Activated naive CD4-positive, alpha-beta T cell treated with anti-CD3 and anti-CD28 coated beads, Interleukin-2, amount 50 U/mL, for 24 hours (primary cell): ENCODE results near the gene GSC2.
A peak's percentile ranks its signal among the peaks of the same experiment; 100 is the strongest.

ENCODE experiments used
- H3K27ac Mint-ChIP-seq: one replicate; pipeline ENCODE4 v1.8.0; 2021; ENCODE audit warnings: mild to moderate bottlenecking, mixed read lengths
- H3K27me3 Mint-ChIP-seq: one replicate; pipeline ENCODE4 v1.8.0; 2021; ENCODE audit warnings: mixed read lengths
- H3K36me3 Mint-ChIP-seq: one replicate; pipeline ENCODE4 v1.8.0; 2021; ENCODE audit warnings: mixed read lengths
- H3K4me1 Mint-ChIP-seq: one replicate; pipeline ENCODE4 v1.8.0; 2021; ENCODE audit warnings: mixed read lengths
- H3K4me3 Mint-ChIP-seq: one replicate; pipeline ENCODE4 v1.8.0; 2021; ENCODE audit warnings: mild to moderate bottlenecking, mixed read lengths
- H3K9me3 Mint-ChIP-seq: one replicate; pipeline ENCODE4 v1.8.0; 2021; ENCODE audit warnings: mixed read lengths

The GSC2 gene

DNA sequence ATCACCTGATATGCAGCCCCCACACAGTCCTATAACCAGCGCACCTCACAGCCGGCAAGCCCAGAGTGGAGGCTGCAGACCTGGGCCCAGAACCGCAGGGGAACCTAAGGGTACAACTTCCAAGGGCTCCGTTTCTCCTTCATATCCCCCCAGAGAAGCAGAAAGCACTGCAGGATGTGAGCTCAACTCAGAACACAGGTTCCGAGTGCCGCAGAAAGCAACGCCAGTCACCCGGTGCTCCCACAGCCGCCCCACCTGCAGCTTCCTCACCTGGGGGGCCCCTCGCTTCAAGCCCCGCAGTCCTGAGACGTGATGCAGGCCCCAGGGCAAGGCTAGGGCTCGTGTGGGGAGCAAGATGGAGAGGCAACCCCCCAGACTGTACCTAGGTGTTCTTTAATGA is 16.5 kb downstream of the GSC2 start:
- H3K27me3 Mint-ChIP-seq, result no peaks in the 10 kb centered on the region
- H3K4me3 Mint-ChIP-seq, result no peak overlapping the region
- no peaks in the 10 kb centered on the region for H3K9me3 Mint-ChIP-seq
- no peak overlapping the region for H3K27ac Mint-ChIP-seq
- H3K4me1 Mint-ChIP-seq, result no peaks in the 10 kb centered on the region
- H3K36me3 Mint-ChIP-seq, result peaks cover 2% of the 10 kb centered on the region

DNA sequence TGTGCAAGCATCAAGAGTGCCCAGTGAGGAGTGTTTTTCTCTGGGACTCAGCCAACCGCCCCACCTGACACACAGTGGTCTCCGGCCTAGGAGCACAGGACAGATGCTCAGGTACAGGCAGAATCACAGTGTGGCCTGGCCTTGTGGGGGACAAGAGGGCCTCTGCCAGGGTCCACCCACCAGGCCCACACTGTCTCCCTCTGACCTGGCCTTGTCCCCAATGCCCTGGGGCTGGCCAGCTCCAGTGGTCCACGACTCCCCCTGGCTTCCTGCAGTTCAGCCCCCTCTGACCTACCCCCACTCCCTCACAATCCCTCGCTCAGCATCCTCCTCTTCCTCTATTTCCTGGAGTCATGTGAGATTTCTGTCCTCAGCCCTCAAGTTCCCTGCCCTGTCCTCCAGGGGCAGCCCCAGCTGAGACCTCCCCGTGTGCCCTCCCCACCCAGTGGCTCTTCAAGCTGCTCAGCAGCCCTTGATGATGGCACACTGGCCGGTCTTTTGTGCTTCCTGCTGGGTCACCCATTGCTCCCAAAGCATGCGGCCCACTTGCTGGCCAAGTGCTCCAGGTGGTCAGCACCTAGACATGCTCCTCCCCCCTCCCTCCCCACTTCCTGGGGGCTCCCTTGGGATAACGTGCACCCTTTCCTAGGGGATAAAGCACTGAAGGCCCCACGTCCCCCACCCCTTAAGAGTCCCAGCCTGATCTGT is 17.2 kb downstream of the GSC2 start:
- Mint-ChIP-seq H3K27me3 (no peaks in the 10 kb centered on the region), H3K27ac (no peak overlapping the region), H3K9me3 (no peaks in the 10 kb centered on the region), H3K4me3 (no peak overlapping the region), H3K4me1 (no peaks in the 10 kb centered on the region), H3K36me3 (peaks cover 2% of the 10 kb centered on the region)

DNA sequence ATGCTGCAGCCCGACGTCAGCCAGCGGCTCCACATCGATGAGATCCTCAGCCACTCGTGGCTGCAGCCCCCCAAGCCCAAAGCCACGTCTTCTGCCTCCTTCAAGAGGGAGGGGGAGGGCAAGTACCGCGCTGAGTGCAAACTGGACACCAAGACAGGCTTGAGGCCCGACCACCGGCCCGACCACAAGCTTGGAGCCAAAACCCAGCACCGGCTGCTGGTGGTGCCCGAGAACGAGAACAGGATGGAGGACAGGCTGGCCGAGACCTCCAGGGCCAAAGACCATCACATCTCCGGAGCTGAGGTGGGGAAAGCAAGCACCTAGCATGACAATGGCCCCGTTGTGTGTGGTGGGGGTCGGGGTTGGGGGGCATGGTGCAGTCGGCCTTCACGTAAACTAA is 17.9 kb downstream of the GSC2 start:
- Mint-ChIP-seq H3K27ac (no peak overlapping the region), H3K36me3 (peaks cover 2% of the 10 kb centered on the region), H3K9me3 (no peaks in the 10 kb centered on the region), H3K27me3 (no peaks in the 10 kb centered on the region), H3K4me1 (no peaks in the 10 kb centered on the region), H3K4me3 (no peak overlapping the region)

DNA sequence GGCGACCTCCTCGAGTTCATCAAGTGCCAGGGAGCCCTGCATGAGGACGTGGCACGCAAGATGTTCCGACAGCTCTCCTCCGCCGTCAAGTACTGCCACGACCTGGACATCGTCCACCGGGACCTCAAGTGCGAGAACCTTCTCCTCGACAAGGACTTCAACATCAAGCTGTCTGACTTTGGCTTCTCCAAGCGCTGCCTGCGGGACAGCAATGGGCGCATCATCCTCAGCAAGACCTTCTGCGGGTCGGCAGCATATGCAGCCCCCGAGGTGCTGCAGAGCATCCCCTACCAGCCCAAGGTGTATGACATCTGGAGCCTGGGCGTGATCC is 18.4 kb downstream of the GSC2 start:
- H3K4me3 Mint-ChIP-seq, result no peak overlapping the region
- H3K4me1 Mint-ChIP-seq, result no peaks in the 10 kb centered on the region
- no peaks in the 10 kb centered on the region for H3K9me3 Mint-ChIP-seq
- no peaks in the 10 kb centered on the region for H3K27me3 Mint-ChIP-seq
- peaks cover 2% of the 10 kb centered on the region for H3K36me3 Mint-ChIP-seq
- no peak overlapping the region for H3K27ac Mint-ChIP-seq

DNA sequence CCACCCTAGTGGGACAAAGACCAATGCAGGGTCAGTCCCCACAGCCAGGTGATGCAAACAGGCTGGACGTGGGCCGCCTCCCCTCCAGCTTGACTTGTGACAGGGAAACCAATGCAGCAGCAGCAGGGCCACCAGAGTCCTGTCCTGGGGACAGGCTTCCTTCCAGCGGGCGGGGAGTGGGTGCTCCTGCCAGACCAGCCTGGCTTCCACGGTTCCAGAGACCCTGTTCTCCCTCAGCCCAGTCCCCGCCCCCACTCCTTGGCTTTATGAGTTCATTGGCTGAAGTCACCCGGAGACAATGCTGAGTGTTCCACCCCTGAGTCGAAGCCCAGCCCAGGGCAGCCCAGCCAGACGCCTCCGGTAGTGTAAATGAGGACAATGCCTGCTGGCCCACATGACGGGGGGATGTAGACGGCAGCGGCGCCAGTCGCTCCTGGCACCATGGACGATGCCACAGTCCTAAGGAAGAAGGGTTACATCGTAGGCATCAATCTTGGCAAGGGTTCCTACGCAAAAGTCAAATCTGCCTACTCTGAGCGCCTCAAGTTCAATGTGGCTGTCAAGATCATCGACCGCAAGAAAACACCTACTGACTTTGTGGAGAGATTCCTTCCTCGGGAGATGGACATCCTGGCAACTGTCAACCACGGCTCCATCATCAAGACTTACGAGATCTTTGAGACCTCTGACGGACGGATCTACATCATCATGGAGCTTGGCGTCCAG is 19.0 kb downstream of the GSC2 start, which contains the start of gene TSSK2:
Gene TSSK2, plus strand, starts transcription at position 350 of the 726 bp plus-strand sequence. Its CDS starts 92 bp downstream, at position 442.
- Mint-ChIP-seq H3K27ac (no peak within 1 kb of the TSS), H3K27me3 (no peaks in the 10 kb centered on the region), H3K36me3 (no peaks in the 10 kb centered on the region), H3K4me1 (no peaks in the 10 kb centered on the region), H3K9me3 (no peaks in the 10 kb centered on the region), H3K4me3 (no peak within 1 kb of the TSS)

DNA sequence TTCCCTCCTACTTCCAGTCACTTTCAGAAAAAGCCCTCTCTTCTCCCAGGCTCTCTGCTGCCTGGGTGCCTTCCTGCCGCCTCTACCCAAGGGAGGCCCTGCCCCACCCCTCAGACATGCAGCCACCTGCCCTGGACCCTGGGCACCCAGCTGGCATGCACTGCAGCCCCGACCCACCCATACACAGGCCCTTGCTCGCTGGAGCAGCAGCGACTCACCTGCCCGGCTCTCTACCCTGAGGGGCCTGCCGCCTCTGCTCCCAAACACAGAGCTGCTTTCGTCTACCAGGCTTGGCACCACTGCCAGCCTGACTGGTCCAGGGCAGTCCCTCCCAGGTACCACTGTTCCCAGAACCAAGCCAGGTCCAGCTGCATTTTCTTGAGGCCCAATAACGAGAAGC is 20.2 kb downstream of the GSC2 start:
- no peaks in the 10 kb centered on the region for H3K4me1 Mint-ChIP-seq
- no peaks in the 10 kb centered on the region for H3K27me3 Mint-ChIP-seq
- H3K9me3 Mint-ChIP-seq, result no peaks in the 10 kb centered on the region
- no peak overlapping the region for H3K4me3 Mint-ChIP-seq
- H3K36me3 Mint-ChIP-seq, result no peaks in the 10 kb centered on the region
- peak overlapping the region; percentile 65 for H3K27ac Mint-ChIP-seq

DNA sequence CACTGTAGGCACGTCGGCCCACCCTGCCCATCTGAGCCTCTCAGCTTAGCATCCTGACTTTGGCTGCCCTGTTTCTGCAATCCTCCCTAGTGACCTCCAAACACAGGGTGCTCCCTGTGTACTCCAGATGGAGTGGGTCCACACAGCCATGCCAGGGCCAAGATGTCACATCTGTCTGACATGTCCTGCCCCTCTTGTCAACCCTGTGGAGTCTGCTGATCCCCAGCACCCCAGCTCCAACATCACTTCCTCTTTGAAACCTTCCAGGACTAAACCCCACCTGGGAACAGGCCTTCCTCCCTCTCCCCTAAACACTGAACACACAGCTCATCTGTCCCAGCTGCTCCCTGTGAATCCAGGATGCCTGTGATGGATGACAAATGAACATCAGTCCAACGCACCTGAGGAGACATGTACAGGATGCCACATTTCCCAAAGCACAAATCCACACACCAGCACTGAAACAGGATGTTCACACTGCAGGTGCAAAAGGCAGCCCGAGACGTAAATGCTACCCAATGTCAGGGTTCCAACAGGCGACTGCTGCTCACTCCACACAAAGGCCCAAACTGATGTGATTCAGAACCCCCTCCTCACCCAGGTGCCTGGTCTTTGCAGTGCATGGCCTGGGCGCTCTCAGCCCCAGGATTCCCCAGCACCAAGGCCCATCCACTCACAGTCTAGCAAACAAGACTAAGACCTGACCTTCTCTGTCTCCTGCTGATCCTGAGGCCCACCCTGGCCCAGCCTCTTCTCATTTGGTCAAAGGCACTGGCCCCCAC is 21.0 kb downstream of the GSC2 start:
- Mint-ChIP-seq H3K27me3 (no peaks in the 10 kb centered on the region), H3K4me1 (no peaks in the 10 kb centered on the region), H3K36me3 (no peaks in the 10 kb centered on the region), H3K27ac (no peak overlapping the region), H3K4me3 (no peak overlapping the region), H3K9me3 (no peaks in the 10 kb centered on the region)

DNA sequence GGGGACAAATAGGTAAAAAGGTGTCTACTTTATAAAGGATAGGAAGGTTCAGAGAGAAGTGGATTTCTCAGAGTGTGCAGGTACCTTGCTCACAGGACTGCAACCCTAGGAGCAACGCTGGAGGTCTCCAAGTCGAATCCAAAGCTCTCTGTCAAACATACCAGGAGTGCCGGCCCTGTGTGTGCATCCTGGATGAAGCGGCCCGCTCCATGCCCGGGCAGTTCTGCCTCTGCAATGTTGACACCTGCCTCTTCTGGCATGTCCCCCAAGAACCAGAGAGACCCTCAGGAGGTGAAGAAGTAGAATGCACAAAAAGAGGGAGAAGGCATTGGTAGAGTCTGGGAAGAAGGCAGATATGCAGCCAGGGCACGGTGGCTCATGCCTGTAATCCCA is 22.1 kb downstream of the GSC2 start:
- H3K27me3 Mint-ChIP-seq, result no peaks in the 10 kb centered on the region
- H3K4me1 Mint-ChIP-seq, result peaks cover 3% of the 10 kb centered on the region
- no peak overlapping the region for H3K27ac Mint-ChIP-seq
- no peak overlapping the region for H3K4me3 Mint-ChIP-seq
- H3K36me3 Mint-ChIP-seq, result no peaks in the 10 kb centered on the region
- no peaks in the 10 kb centered on the region for H3K9me3 Mint-ChIP-seq

DNA sequence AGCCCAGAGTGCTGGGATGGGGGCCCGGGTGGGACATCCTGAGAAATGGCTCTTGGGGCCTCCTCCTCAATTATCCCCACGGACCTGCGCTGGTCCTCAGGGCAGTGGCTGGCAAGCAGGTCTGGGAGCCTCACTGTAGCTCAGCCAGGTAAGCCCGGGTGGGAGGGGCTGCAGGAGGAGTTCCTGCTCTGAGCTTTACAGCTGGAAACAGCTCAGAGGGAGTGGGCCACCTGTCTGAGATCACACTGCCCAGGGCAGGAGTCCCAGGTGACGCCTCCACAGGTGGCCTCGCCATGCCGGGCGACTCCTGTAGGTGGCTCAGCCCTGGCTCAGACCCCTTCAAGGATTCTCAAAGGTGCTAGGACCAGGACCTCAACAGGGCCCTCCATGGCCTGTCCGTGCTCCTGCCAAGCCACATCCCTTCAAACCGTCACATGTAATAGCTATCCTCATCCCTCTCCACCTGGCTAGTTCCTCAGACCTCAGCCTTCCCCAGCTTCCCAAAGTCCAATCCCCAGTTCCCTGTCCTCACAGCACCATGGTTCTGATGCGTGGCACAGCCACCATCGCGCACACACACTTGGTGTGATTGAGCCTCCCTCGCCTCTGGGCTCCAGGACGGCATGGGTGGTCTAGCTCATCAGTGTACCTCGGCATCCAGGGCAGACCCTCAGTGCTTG is 22.6 kb downstream of the GSC2 start:
- no peaks in the 10 kb centered on the region for H3K27me3 Mint-ChIP-seq
- no peaks in the 10 kb centered on the region for H3K36me3 Mint-ChIP-seq
- peaks cover 8% of the 10 kb centered on the region for H3K4me1 Mint-ChIP-seq
- no peak overlapping the region for H3K27ac Mint-ChIP-seq
- H3K4me3 Mint-ChIP-seq, result no peak overlapping the region
- no peaks in the 10 kb centered on the region for H3K9me3 Mint-ChIP-seq

DNA sequence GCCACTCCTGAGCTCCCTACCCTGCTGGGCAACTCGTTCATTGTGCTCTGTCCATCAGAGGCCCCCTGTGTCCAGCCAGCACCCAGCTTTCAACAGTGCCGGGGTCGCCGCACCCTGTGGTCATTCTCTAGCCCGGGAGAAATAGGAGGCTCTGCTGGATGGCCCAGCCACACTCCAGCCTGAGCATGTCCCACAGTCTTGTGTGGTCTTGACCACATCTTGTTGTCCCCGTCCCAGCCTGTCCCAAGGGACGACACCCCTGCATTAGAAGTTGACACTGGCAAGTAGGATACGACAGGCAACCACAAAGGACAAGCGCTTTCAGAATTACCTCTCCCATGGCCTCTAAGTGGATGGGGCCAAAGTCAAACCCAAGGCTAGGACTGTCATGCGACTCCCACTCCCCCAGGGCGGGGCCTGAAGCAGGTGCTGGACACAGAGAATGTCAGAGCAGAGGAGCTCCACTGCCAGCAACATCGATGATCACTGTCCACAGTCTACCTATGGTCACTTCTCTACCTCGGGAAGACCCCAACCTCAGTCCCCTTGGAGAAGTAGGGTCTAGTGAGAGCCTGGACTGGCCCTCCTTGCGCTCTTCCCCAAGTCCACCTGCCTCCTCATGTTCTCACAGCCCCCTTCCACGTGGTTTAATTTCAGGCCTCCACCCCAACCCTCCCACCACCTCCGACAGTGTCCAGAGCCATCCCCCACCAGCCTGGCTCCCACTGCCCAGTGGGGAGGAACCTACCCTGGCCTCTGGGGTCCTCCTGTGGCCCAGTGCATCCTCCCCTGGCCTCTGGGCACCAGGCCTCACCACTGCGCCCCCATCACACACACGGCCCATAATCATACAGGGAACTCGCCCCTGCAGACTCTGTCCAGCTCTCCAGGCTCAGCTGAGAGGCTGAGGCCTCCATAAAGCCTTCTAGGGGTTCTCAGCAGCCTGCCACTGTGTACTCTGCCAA is 23.5 kb downstream of the GSC2 start:
- Mint-ChIP-seq H3K27me3 (no peaks in the 10 kb centered on the region), H3K9me3 (no peaks in the 10 kb centered on the region), H3K4me1 (peaks cover 9% of the 10 kb centered on the region), H3K27ac (no peak overlapping the region), H3K4me3 (no peak overlapping the region), H3K36me3 (no peaks in the 10 kb centered on the region)

DNA sequence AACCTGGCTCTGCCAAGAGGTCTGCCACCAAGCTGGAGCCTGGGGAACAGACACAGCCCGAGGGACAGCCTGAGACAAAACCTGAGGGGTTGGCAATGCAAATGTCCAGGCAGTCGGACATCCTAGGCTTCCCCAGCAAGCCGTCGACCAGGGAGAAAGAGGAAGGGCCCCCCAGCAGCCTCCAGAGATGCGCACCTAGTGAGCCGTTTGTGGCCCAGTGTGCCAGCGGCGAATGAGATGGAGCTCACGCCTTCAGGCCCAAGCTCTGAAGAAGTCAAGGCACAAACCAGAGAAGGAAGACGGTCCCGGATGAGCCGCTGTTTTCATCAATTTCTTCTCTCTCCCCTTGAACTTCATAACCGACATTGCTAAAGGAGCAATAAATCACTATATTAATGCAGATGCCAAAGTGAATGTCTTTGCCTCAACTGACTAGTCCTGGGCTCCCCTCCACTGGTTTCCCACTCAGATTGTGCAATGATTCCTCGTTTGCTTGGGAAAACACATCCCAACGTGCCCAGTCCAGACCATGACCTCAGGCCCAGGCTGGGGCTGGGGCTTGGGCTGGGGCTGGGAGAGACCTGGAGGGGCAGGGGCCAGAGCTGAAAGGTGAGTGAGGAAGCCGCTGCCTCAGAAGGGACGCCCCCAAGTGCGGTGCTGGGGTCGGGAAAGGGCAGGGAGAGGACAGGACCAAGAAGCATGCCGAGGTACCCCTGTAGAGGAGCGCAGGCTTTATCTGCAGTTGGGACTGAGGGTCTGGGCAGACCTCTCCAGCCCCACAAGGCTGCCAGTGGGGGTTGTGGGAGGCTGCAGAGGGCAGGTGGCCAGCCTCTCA is 24.4 kb downstream of the GSC2 start:
- Mint-ChIP-seq H3K4me1 (peaks cover 17% of the 10 kb centered on the region), H3K27ac (no peak overlapping the region), H3K27me3 (no peaks in the 10 kb centered on the region), H3K9me3 (no peaks in the 10 kb centered on the region), H3K4me3 (no peak overlapping the region), H3K36me3 (no peaks in the 10 kb centered on the region)

DNA sequence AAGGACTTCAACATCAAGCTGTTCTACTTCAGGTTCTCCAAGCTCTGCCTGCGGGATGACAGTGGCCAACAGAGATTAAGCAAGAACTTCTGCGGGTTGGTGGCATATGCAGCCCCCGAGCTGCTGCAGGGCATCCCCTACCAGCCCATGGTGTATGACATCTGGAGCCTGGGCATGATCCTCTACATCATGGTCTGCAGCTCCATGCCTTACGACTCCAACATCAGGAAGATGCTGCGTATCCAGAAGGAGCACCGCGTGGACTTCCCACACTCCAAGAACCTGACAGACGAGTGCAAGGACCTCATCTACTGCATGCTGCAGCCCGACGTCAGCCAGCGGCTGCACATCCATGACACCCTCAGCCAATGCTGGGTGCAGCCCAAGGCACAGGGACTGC is 25.1 kb downstream of the GSC2 start:
- Mint-ChIP-seq H3K9me3 (no peaks in the 10 kb centered on the region), H3K36me3 (no peaks in the 10 kb centered on the region), H3K27ac (no peak overlapping the region), H3K4me1 (peaks cover 24% of the 10 kb centered on the region), H3K4me3 (no peak overlapping the region), H3K27me3 (no peaks in the 10 kb centered on the region)

DNA sequence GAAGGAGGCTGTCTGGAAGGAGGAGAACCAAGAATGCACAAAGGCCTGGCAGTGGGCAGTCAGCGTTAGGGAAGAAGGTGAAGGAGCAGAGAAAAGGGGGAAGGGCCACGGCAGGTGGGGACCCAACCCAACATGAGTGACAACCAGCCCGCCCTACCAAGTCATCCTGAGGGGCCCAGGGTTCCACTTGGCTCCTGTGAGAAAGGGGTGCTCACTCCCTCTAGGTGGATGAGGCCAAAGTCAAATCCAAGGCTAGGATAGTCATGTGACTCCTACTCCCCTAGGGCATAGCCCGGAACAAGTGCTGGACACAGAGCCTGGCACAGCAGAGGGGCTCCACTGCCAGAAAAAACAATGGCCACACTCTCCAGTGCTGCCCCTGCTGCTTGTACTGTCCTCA is 25.7 kb downstream of the GSC2 start:
- H3K4me1 Mint-ChIP-seq, result peaks cover 30% of the 10 kb centered on the region
- no peak overlapping the region for H3K27ac Mint-ChIP-seq
- H3K9me3 Mint-ChIP-seq, result no peaks in the 10 kb centered on the region
- no peaks in the 10 kb centered on the region for H3K27me3 Mint-ChIP-seq
- H3K4me3 Mint-ChIP-seq, result no peak overlapping the region
- H3K36me3 Mint-ChIP-seq, result no peaks in the 10 kb centered on the region

DNA sequence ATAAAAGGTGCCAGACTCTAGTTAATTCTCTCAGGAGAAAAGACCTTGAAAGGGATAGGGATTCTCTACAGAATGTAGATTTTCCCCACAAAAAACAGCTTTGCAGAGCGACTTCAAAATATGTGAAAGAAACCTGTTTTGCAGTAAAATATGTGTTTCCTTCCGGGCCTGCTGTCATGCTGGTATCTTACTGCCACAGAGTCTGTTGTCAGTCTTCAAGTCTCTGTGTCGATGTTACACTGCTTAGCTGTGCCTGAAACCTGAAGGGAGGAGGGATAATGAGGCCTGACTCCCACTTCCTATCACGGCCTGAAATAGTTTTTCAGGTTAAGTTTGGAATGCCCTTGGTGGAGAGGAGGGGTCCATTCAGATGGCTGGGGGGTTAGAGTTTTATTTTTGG is 26.2 kb downstream of the GSC2 start:
- Mint-ChIP-seq H3K27me3 (no peaks in the 10 kb centered on the region), H3K4me1 (peaks cover 34% of the 10 kb centered on the region), H3K4me3 (no peak overlapping the region), H3K9me3 (no peaks in the 10 kb centered on the region), H3K36me3 (no peaks in the 10 kb centered on the region), H3K27ac (no peak overlapping the region)
